Tibial nerve (tissue), 4 donors: ENCODE data around the gene GRPR. TPM values are rescaled to one million over a fixed set of nuclear protein-coding genes. Genes with fewer than 3 reads are reported as not detected.
"Not testable (repeated sequence)": the region's sequence is repeated elsewhere in the genome, so short reads cannot be mapped to it uniquely, and the experiment has no call there.

Experiments used
- DNase-seq, 2 donors: peaks; one replicate each; pipeline ENCODE4 v3.0.0-alpha.2; 2019; ENCODE audit warnings: low spot score in 2 of 2
- H3K27ac ChIP-seq, 4 donors: fragments of 200-600 bp; sonication (generic) in 3 of 4; one replicate each; pipeline ENCODE4 v1.5.1; 2017 to 2019; ENCODE audit warnings: mild to moderate bottlenecking in 1 of 4
- H3K27me3 ChIP-seq, 2 donors: fragments of 200-600 bp; sonication (generic) in 1 of 2; one replicate each; pipeline versions ENCODE4 v1.5.1 to v1.6.0; 2017 to 2019
- H3K36me3 ChIP-seq, 3 donors: fragments of 200-600 bp; sonication (generic); one replicate each; pipeline ENCODE4 v1.5.1; 2018 to 2019
- H3K4me1 ChIP-seq, 4 donors: fragments of 200-600 bp; sonication (generic) in 3 of 4; one replicate each; pipeline ENCODE4 v1.5.1; 2017 to 2019
- H3K4me3 ChIP-seq, 4 donors: fragments of 200-600 bp; sonication (generic) in 3 of 4; one replicate each; pipeline ENCODE4 v1.5.1; 2017 to 2019; ENCODE audit warnings: mild to moderate bottlenecking in 1 of 4, moderate library complexity in 1 of 4
- H3K9me3 ChIP-seq, 4 donors: fragments of 200-600 bp; sonication (generic) in 3 of 4; one replicate each; pipeline ENCODE4 v1.5.1; 2017 to 2019
- CTCF ChIP-seq, 5 experiments: fragments of 200-600 bp in 3 of 5; fragments of 450-650 bp in 2 of 5; sonication (generic) in 3 of 5; IDR thresholded peaks; one replicate each; pipeline ENCODE4 v1.5.1; 2016 to 2019; ENCODE audit warnings: antibody characterized with exemption in 5 of 5, mild to moderate bottlenecking in 3 of 5, moderate library complexity in 2 of 5
- EP300 ChIP-seq, 2 donors: sonication (generic); formaldehyde crosslinking; IDR thresholded peaks; one replicate each; pipeline ENCODE4 v1.6.1; 2017; ENCODE audit warnings: antibody characterized with exemption in 2 of 2, mild to moderate bottlenecking in 1 of 2
- POLR2A ChIP-seq, 2 donors: fragments of 450-650 bp; IDR thresholded peaks; one replicate each; pipeline ENCODE4 v1.6.1; 2017; ENCODE audit warnings: antibody characterized with exemption in 2 of 2, mild to moderate bottlenecking in 2 of 2, moderate library complexity in 2 of 2
- WGBS, 2 donors: methylation state at CpG; one replicate each; pipeline ENCODE4 v1.1.5; 2018; 5-methylcytosine and 5-hydroxymethylcytosine counted together
- total RNA-seq, 4 donors: library from RNA; depleted of rRNA; stranded (reverse); fragments of >200 nt; gene quantifications; one replicate each; pipeline ENCODE4 v1.1.0, GENCODE V29; 2016

Gene GRPR
- total RNA-seq, 4 donors from 2014 or later: not detected

GRCh38 chrX:16172391-16172790 lies 49.0 kb downstream of the GRPR start:
- no peaks in the 10 kb centered on the region for H3K27me3 ChIP-seq
- H3K4me1 ChIP-seq: no peaks in the 10 kb centered on the region
- no peak for TF ChIP-seq EP300 (IDR thresholded peaks at IDR 0.05)
- TF ChIP-seq CTCF (IDR thresholded peaks at IDR 0.05): no peak
- TF ChIP-seq POLR2A (IDR thresholded peaks at IDR 0.05): no peak
- H3K9me3 ChIP-seq: no peaks in the 10 kb centered on the region
- 81 to 96% methylated on average over 3 of the region's 3 CpGs for WGBS, 2 donors
- no peak overlapping the region for H3K4me3 ChIP-seq
- no peaks in the 10 kb centered on the region for H3K36me3 ChIP-seq
- no peak overlapping the region for H3K27ac ChIP-seq
- DNase-seq: no peak

GRCh38 chrX:16175329-16176061 lies 52.1 kb downstream of the GRPR start:
- Histone ChIP-seq H3K4me1 (no peaks in the 10 kb centered on the region), H3K9me3 (no peaks in the 10 kb centered on the region), H3K27me3 (no peaks in the 10 kb centered on the region), H3K4me3 (no peak overlapping the region), H3K36me3 (no peaks in the 10 kb centered on the region), H3K27ac (no peak overlapping the region)
- TF ChIP-seq EP300 (IDR thresholded peaks at IDR 0.05): no peak
- 58 to 64% methylated on average over 3 of the region's 3 CpGs for WGBS, 2 donors
- DNase-seq: no peak

- no peaks in the 10 kb centered on the region for H3K36me3 ChIP-seq
- H3K4me3 ChIP-seq: no peak overlapping the region
- TF ChIP-seq POLR2A (IDR thresholded peaks at IDR 0.05): no peak
- no peak for TF ChIP-seq EP300 (IDR thresholded peaks at IDR 0.05)
- TF ChIP-seq CTCF (IDR thresholded peaks at IDR 0.05): no peak
- no peak for DNase-seq
- no peaks in the 10 kb centered on the region for H3K4me1 ChIP-seq
- no peaks in the 10 kb centered on the region for H3K27me3 ChIP-seq
- H3K9me3 ChIP-seq: no peaks in the 10 kb centered on the region
- WGBS, 2 donors: 28 to 47% methylated on average over 2 of the region's 2 CpGs
- no peak overlapping the region for H3K27ac ChIP-seq
Observed at GRCh38 chrX:16177260-16177659, 53.9 kb downstream of the GRPR start.

GRCh38 chrX:16183843-16184242 lies 60.5 kb downstream of the GRPR start:
- H3K9me3 ChIP-seq, H3K36me3 ChIP-seq, H3K4me3 ChIP-seq, DNase-seq, H3K27ac ChIP-seq, H3K27me3 ChIP-seq, H3K4me1 ChIP-seq: not testable (repeated sequence)
- WGBS, 2 donors: 66 to 86% methylated on average over 10 of the region's 10 CpGs

GRCh38 chrX:16185725-16186136 lies 62.4 kb downstream of the GRPR start:
- no peak overlapping the region for H3K4me3 ChIP-seq
- 29 to 47% methylated on average over 2 of the region's 2 CpGs for WGBS, 2 donors
- no peaks in the 10 kb centered on the region for H3K27me3 ChIP-seq
- no peak for DNase-seq
- no peaks in the 10 kb centered on the region for H3K9me3 ChIP-seq
- no peaks in the 10 kb centered on the region for H3K4me1 ChIP-seq
- TF ChIP-seq POLR2A (IDR thresholded peaks at IDR 0.05): no peak
- TF ChIP-seq CTCF (IDR thresholded peaks at IDR 0.05): no peak
- TF ChIP-seq EP300 (IDR thresholded peaks at IDR 0.05): no peak
- no peaks in the 10 kb centered on the region for H3K36me3 ChIP-seq
- no peak overlapping the region for H3K27ac ChIP-seq

- Histone ChIP-seq H3K9me3 (no peaks in the 10 kb centered on the region), H3K4me1 (no peaks in the 10 kb centered on the region), H3K4me3 (no peak overlapping the region), H3K27me3 (no peaks in the 10 kb centered on the region), H3K36me3 (no peaks in the 10 kb centered on the region), H3K27ac (no peak overlapping the region)
- TF ChIP-seq CTCF (IDR thresholded peaks at IDR 0.05): no peak
- no peak for TF ChIP-seq POLR2A (IDR thresholded peaks at IDR 0.05)
- no peak for TF ChIP-seq EP300 (IDR thresholded peaks at IDR 0.05)
- DNase-seq: no peak
- WGBS, 2 donors: 50 to 65% methylated on average over 2 to 3 of the region's 3 CpGs
Observed at GRCh38 chrX:16186380-16187007, 63.1 kb downstream of the GRPR start.
